ENCODE measurements around the gene ATP6AP1.

The ATP6AP1 gene

GRCh38 chrX:154450312-154450711 lies 21.8 kb downstream of the ATP6AP1 start:
- no peak for DNase-seq

GRCh38 chrX:154452823-154453222 lies 24.3 kb downstream of the ATP6AP1 start:
- no peak for DNase-seq

- peak; percentile 75 for DNase-seq
Measured at GRCh38 chrX:154457491-154458115, 29.1 kb downstream of the ATP6AP1 start.

- DNase-seq = peak; percentile 76
Measured at GRCh38 chrX:154458116-154458953, 29.9 kb downstream of the ATP6AP1 start, which contains the start of gene PLXNA3. TSS of gene PLXNA3 (plus strand) at chrX:154458281. CDS start at chrX:154460184, 1,903 bp downstream.

- no peak for DNase-seq
Measured at GRCh38 chrX:154458954-154459778, 30.7 kb downstream of the ATP6AP1 start.

- DNase-seq = no peak
Measured at GRCh38 chrX:154459832-154460231, 31.4 kb downstream of the ATP6AP1 start.

GRCh38 chrX:154460326-154460725 lies 31.8 kb downstream of the ATP6AP1 start:
- DNase-seq = no peak

GRCh38 chrX:154462396-154462795 lies 33.9 kb downstream of the ATP6AP1 start:
- DNase-seq = no peak

- no peak for DNase-seq
Measured at GRCh38 chrX:154463611-154464220, 35.2 kb downstream of the ATP6AP1 start.

- DNase-seq = no peak
Measured at GRCh38 chrX:154464806-154465365, 36.4 kb downstream of the ATP6AP1 start.

- no peak for DNase-seq
Measured at GRCh38 chrX:154465601-154466000, 37.1 kb downstream of the ATP6AP1 start.

GRCh38 chrX:154466036-154466435 lies 37.6 kb downstream of the ATP6AP1 start:
- DNase-seq = no peak

- no peak for DNase-seq
Measured at GRCh38 chrX:154466907-154467306, 38.4 kb downstream of the ATP6AP1 start.

GRCh38 chrX:154467556-154467955 lies 39.1 kb downstream of the ATP6AP1 start:
- DNase-seq = no peak

- DNase-seq = no peak
Measured at GRCh38 chrX:154468217-154468616, 39.7 kb downstream of the ATP6AP1 start.

GRCh38 chrX:154469114-154469513 lies 40.6 kb downstream of the ATP6AP1 start:
- no peak for DNase-seq

GRCh38 chrX:154469880-154470279 lies 41.4 kb downstream of the ATP6AP1 start:
- no peak for DNase-seq

- DNase-seq = no peak
Measured at GRCh38 chrX:154470434-154470833, 42.0 kb downstream of the ATP6AP1 start.

- no peak for DNase-seq
Measured at GRCh38 chrX:154470914-154471568, 42.6 kb downstream of the ATP6AP1 start.

- no peak for DNase-seq
Measured at GRCh38 chrX:154471839-154472684, 43.6 kb downstream of the ATP6AP1 start.
